Dedifferentiated amniotic fluid mesenchymal stem cell (primary cell): ENCODE data around the gene CHMP1A.

Source experiments
- DNase-seq: peaks from one replicate; pipeline ENCODE4 v3.0.0-alpha.2; 2016; ENCODE audit errors: extremely low spot score

Gene CHMP1A

DNA sequence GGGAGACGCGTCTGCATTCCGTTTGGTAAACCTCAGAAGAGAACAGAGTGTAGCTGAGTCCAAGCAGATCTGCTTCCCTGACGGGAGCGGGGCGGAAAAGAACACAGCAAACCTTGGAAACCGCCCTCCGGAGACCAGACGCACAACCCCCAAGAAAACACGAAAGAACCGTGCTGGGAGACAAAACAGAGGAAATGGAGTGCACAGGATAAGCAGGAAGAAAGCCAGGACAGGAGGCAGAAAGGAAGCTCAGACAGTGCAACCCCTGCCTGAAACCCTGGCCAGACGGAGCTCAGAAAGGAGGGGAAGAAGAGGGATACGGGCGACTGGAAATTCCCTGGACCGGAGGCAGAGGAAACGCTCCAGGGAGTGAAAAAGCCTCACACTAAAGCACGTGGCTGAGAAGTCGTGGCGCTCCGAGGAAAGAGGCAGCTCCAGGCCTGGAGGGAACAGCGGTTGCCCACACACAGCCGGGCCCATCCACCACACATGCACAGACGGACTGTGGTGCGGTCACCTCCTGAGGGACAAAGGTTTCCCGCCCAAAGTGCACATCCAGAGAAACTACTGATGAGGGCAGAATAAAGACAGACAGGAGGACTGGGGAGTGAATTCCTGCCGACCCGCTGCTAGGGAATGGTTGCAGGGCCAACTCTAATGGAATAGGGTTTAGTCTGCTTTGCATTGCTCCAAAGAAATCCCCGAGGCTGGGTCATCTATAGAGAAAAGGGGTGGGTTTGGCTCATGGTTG is 33.8 kb downstream of the CHMP1A start:
- no peak for DNase-seq

GRCh38 chr16:89621698-89622409 is 35.7 kb downstream of the CHMP1A start:
- DNase-seq: no peak

DNA sequence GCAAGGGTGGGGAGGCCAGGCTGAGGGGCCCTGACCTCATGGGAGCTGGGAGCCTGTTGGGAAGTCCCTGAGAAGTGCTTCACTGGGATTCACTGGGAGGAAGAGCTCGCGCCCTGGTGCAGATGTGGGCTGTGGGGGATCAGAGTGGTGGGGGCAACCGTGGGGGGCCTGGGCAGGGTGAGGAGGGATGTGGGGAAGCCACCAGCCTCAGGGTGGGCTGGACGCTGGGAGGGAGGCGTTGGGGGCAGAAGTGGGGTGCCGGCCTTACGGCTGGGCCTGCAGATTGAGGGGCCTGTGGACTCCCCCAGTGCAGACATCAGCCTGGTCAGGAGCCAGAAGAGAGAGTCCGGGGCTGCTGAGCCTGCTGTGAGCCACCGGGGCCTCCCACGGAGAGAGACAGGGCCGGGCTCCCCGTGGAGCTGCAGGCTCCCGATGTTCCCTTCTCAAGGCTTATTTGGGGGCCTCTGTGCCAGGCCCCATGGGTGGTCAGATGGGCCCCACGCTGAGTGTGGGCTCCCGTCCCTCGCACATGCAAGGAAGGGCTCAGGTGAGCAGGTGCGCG is 36.3 kb downstream of the CHMP1A start:
- DNase-seq: no peak

DNA sequence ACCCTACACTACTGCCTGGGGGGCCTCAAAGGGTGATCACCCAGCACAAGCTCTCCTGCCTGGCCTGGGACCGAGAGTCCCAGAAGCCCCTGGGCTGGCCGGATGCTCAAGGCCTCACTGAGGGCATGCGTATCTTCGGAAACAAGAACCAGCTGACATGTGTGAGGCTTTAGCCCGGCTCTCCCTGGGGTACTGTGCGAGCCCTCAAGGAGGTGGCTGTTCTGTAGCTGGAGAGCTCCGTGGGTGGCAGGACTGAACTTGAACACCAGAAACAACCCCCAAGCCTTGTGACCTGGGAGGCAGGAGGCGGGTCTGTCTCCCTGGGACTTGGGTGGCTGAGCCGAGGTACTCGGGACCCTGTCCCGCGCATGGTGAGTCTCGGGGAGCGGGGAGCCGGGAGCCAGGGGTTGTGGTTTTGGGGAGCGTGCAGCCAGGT is 37.1 kb downstream of the CHMP1A start:
- DNase-seq: no peak

- DNase-seq: no peak
Measured at GRCh38 chr16:89619840-89620239, 37.7 kb downstream of the CHMP1A start.

- no peak for DNase-seq
Measured at GRCh38 chr16:89618109-89618998, 39.2 kb downstream of the CHMP1A start.

DNA sequence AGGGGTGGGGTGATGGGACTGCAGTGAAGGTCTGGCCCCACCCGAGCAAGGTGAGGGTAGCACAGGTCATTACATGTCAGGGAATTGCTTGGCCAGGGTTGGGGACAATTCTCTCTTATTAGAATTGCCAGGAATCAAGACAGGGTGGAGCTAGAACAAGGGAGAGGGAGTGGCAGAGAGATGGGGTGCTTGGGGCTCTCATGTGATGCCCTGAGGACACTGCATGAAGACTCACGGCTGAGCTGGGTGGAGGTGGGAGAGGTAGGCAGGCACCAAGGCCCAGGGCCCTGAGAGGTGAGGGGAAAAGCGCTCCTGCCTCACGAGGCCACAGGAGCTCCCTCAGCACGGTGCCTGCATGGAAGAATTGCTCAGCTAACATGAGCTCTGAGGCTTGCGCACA is 40.5 kb downstream of the CHMP1A start:
- no peak for DNase-seq

DNA sequence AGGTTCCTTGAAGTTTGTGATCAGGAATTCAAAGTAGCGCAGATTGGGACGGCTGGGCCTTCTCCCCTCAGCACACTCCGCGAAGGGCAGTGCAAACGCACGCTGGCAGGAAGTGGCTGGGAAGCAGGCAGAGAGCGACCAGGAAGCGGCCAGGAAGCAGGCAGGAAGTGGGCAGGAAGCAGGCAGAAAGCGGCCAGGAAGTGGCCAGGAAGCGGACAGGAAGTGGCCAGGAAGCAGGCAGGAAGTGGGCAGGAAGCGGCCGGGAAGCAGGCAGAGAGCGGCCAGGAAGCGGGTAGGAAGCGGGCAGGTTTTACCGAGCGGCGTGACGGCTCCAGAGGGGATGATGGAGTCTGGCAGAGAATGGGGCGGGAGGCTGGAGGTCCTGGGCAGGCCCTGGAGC is 40.9 kb downstream of the CHMP1A start:
- no peak for DNase-seq

GRCh38 chr16:89615596-89616090 is 41.9 kb downstream of the CHMP1A start:
- no peak for DNase-seq

- no peak for DNase-seq
Measured at GRCh38 chr16:89615176-89615575, 42.3 kb downstream of the CHMP1A start.

- no peak for DNase-seq
Measured at GRCh38 chr16:89613954-89614459, 43.5 kb downstream of the CHMP1A start.

GRCh38 chr16:89613231-89613953 is 44.1 kb downstream of the CHMP1A start, which contains the start of gene DPEP1:
Gene DPEP1 (plus strand): TSS chr16:89613642. CDS start chr16:89630411, 16,769 bp downstream.
- no peak for DNase-seq

DNA sequence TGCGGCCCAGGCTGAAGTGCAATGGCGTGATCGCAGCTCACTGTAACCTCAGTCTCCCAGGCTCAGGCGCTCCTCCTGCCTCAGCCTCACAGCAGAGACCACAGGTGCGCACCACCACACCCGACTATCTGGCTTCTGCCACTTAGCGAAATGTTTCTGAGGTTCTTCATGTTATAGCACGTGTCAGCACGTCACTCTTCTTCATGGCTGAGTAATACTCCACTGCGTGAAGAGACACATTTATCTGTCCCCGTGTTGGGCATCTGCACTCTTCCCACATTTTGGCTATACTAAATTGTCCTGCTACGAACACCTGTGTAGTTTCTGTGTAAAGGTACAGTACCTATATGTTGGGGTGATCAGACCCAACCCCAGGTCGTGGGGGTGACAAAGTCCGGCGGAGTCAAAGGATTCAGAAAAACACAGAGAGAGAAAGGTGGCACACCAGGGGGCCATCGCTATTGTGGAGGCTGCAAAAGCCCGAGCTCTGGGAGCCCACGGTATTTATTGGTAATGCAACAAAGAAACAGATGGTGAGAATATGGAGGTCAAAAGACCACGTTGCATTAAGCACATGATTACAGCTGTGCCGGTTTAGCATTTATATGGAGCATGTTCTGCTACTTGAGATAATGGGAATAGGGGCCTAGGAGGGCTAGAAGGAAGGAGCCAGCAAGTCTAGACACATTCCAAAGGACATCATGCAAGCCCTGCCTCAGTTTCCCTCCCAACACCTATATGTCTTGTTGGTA is 44.9 kb downstream of the CHMP1A start:
- DNase-seq: no peak

DNA sequence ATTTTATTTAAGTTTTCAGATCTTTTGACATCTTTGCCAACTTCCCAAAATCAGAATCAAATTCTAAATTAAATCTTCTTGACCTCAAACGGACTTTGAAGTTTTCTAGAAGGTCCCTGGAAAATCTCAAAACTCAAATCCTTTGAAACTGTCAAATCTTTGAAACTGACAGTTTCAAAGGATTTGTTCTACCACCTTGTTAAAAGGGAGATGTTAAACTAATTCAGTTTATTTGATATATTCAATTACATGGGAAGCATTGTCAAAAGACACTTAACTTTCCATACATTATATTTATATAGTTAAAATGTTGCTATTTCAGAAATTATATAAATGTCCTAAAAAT is 47.4 kb downstream of the CHMP1A start:
- no peak for DNase-seq

DNA sequence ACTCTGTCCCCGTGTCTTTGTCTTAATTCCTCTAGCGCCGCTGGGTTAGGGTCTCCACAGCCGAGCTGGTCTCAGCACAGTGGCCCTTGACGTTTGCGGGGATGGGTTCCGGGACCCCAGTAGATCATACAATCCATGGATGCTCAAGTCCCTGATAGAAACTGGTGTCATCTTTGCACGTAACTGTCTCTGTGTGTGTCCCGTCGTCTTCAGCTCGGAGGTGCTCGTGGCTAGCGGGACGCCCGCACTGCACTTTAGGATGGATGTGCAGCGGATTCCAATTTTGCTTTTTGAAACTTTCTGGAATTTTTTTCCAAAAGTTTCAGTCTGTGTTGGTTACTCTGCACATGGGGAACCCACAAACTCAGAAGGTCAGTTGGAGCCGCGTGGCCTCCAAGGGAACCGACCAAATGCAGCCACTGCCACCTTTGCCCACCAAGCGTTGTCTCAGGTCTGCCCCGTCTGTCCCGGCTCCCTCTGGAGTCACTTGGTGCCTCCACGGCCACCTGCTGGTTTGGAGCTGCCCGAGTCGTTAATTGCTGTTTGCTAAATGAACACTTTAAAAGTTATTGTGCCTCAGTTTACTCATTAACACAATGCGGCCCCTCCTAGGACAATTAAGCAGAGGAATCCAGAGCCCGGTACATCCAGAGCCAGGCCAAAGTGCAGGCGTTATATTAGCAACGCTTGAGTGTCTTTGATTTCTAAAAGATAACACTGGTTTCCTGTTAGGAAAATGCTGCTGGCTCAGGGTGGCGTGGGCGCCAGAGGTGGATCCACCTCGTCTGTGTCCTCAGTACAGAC is 49.4 kb downstream of the CHMP1A start:
- DNase-seq: no peak

DNA sequence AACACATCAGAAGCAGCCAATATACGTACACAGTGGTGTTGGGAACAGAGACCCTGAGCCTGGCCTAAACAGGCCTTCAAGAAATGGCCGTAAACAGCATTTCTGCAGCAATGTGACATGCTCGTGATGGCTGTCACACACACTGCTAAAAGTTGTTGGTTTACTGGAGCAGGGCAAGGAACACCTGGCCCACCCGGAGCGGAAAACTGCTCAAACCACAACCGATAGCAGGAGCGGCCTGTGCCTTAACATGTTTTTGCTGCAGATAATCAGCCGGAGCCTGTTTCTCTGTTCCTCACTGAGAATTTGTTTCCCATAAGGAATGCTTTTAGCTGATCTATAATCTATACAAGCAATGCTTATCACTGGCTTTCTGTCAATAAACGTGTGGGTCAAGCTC is 50.1 kb downstream of the CHMP1A start:
- no peak for DNase-seq

DNA sequence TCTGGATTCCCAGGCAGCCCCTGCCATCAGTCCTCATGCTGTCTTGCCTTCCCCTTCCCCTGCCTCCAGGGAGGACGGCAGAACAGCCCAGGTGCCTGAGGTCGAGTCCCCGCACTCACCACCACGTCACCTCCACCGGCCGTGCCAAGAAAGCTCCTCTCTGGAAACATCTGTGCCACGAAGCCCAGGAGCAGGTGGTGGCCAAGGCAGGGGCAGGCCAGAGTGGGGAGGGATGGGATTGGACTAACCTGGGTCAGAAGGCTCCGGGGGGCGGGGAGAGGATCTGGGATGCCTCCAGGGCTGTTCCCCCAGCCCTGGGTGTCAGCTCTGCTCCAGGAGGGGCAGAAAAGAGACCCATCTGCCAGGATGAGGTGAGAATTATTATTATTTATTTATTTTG is 51.5 kb downstream of the CHMP1A start:
- no peak for DNase-seq

- DNase-seq: no peak
Measured at GRCh38 chr16:89605186-89605970, 52.1 kb downstream of the CHMP1A start.

GRCh38 chr16:89604764-89605163 is 52.7 kb downstream of the CHMP1A start:
- no peak for DNase-seq
